SW 1271 (cell line): Measurements from ENCODE around the gene RBMS2.
A peak's percentile ranks its signal among the peaks of the same experiment; 100 is the strongest.

Source experiments
- DNase-seq, 2 experiments: peaks; one replicate each; lab custom pipeline; 2025; lab: John Stamatoyannopoulos, UW

The RBMS2 gene

GRCh38 chr12:56581418-56582145 is 60.0 kb downstream of the RBMS2 start:
- peak in 1 of 2 experiments; percentile 53 for DNase-seq

GRCh38 chr12:56585098-56585497 is 63.5 kb downstream of the RBMS2 start:
- no peak for DNase-seq

- DNase-seq = no peak
Observed at GRCh38 chr12:56589783-56590182, 68.2 kb downstream of the RBMS2 start.

- DNase-seq = no peak
Observed at GRCh38 chr12:56590237-56590830, 68.7 kb downstream of the RBMS2 start.

GRCh38 chr12:56591126-56591525 is 69.5 kb downstream of the RBMS2 start:
- DNase-seq = no peak

- DNase-seq = no peak
Observed at GRCh38 chr12:56591961-56592360, 70.3 kb downstream of the RBMS2 start.

GRCh38 chr12:56593909-56594621 is 72.4 kb downstream of the RBMS2 start:
- DNase-seq = peak; percentile 56 to 73

- no peak for DNase-seq
Observed at GRCh38 chr12:56596815-56597214, 75.2 kb downstream of the RBMS2 start.

GRCh38 chr12:56599041-56599440 is 77.4 kb downstream of the RBMS2 start:
- DNase-seq = no peak

GRCh38 chr12:56599797-56600196 is 78.2 kb downstream of the RBMS2 start:
- no peak for DNase-seq

- no peak for DNase-seq
Observed at GRCh38 chr12:56600753-56601152, 79.1 kb downstream of the RBMS2 start.

GRCh38 chr12:56601503-56601902 is 79.9 kb downstream of the RBMS2 start:
- no peak for DNase-seq

GRCh38 chr12:56602239-56602638 is 80.6 kb downstream of the RBMS2 start:
- no peak for DNase-seq

GRCh38 chr12:56604355-56604754 is 82.7 kb downstream of the RBMS2 start:
- DNase-seq = no peak

GRCh38 chr12:56614627-56615026 is 93.0 kb downstream of the RBMS2 start:
- DNase-seq = no peak

GRCh38 chr12:56616244-56616643 is 94.6 kb downstream of the RBMS2 start:
- DNase-seq = no peak

- DNase-seq = no peak
Observed at GRCh38 chr12:56616925-56617324, 95.3 kb downstream of the RBMS2 start.

GRCh38 chr12:56622535-56622934 is 100.9 kb downstream of the RBMS2 start:
- no peak for DNase-seq

- DNase-seq = no peak
Observed at GRCh38 chr12:56626701-56627100, 105.1 kb downstream of the RBMS2 start.

GRCh38 chr12:56628671-56629458 is 107.2 kb downstream of the RBMS2 start:
- peak in 1 of 2 experiments; percentile 61 for DNase-seq

GRCh38 chr12:56629459-56630179 is 108.0 kb downstream of the RBMS2 start:
- DNase-seq = peak in 1 of 2 experiments; percentile 43
